ENCODE results near the gene DNAH11.

GRCh38 chr7:21908746-21909145, 365.9 kb downstream of the DNAH11 start:
- TF ChIP-seq CTCF (IDR thresholded peaks at IDR 0.05 in 2 of 3, conservative IDR thresholded peaks at IDR 0.05 in 1 of 3; ENCODE audit: borderline replicate concordance in 1 of 3, insufficient read depth in 1 of 3, low read depth in 2 of 3, low read length in 2 of 3): no peak
- TF ChIP-seq RAD21 (IDR thresholded peaks at IDR 0.05; ENCODE audit: low read depth): no peak
- no peak for TF ChIP-seq YY1 (IDR thresholded peaks at IDR 0.05; ENCODE audit: extremely low read depth, insufficient replicate concordance, low read depth, low read length)
- no peak for TF ChIP-seq POLR2A (IDR thresholded peaks at IDR 0.05; ENCODE audit: borderline replicate concordance, extremely low read depth, insufficient read depth, insufficient read length)
- TF ChIP-seq EZH2 (IDR thresholded peaks at IDR 0.05): no peak
- TF ChIP-seq ELF1 (IDR thresholded peaks at IDR 0.05; ENCODE audit: borderline replicate concordance, low read depth): no peak

Measured in HCT116 (cell line).